ENCODE measurements around the gene CLEC17A.

GRCh38 chr19:14559916-14560775 lies 22.7 kb upstream of the CLEC17A start:
- TF ChIP-seq CTCF (IDR thresholded peaks at IDR 0.05) (no peak), POLR2AphosphoS5 (IDR thresholded peaks at IDR 0.05) (no peak), EP300 (IDR thresholded peaks at IDR 0.05) (no peak), POLR2A (IDR thresholded peaks at IDR 0.05) (no peak)
